Measurements from ENCODE around the gene SAMD7. TPM values are rescaled to one million over a fixed set of nuclear protein-coding genes. Genes with fewer than 3 reads are reported as not detected.

SAMD7 gene
- polyA plus RNA-seq, 12 donors, result not detected

DNA sequence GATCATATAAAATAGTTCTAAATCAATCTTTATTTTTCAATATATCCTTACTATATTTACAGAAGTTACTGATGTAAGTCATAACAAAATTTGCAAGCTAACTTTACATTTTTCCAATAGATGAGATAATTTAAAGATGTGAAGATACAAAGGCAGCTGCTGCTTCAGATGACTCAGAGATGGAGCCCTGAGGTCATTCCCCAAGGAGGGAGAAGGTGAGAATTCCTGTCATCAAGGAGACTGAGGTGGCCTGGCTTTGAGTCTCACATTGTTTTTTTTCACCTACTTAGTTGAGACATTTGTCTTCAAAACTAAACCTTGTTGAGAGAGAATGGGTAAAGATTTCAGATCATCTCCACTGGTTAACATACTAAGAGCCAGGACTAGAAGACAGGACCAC lies 3.9 kb upstream of the SAMD7 start:
- DNase-seq, result no peak

DNA sequence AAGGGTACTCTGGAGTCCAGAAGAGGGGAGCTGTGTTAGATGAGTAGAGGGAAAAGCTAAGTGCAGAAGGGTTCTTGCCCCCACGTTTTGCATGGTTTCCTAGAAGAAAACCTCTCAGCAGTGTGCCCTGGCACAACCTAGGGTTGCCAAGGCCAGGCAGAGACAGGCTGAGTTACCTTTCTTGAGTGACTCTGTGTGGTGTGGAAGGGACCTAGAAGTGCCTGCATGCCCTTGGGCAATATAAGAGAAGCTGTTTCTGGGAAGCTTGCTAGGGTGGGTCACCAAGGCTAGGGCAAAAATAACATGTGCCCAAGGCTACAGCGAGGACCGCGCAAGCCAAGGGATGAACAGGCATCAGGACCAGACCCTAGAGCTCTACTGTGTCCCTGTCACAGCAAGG lies 3.4 kb upstream of the SAMD7 start:
- DNase-seq, result no peak

DNA sequence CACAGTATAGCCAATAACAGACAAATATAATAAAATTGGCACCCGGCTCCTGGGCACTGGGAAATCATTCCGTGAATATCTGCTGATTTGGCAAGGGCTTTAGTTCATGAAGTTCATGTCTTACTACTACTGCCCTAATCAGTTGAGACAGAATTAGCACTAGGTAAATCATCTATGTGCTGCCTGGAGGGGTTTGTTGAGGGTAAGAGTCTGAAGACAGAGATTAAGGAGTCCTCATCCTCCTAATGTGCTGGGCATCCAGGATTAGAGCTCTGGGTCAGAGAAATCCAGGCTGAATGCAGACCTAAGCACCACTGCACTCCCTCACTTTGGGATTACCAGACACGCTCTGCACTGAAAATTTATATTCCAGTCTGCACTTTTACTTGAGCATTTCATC lies 2.0 kb downstream of the SAMD7 start:
- DNase-seq, result no peak

DNA sequence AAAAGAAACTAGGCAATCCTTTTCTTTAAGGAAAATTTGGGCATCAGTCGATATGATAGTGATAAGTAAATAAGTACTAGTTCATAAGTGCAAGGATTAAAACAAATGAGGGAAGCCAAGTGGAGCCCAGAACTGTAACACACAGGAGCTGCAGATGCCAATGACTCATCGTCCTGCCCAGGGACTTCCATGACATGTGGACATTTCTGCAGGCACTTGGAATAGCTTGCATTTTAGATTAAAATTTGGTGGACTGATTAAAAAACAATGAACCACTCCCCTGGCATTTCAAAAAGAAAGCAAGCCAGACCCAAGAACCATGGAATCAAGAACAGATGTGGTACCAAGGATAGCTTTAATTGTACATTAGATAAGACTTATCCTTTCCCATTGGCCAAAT lies 2.9 kb downstream of the SAMD7 start:
- no peak for DNase-seq

DNA sequence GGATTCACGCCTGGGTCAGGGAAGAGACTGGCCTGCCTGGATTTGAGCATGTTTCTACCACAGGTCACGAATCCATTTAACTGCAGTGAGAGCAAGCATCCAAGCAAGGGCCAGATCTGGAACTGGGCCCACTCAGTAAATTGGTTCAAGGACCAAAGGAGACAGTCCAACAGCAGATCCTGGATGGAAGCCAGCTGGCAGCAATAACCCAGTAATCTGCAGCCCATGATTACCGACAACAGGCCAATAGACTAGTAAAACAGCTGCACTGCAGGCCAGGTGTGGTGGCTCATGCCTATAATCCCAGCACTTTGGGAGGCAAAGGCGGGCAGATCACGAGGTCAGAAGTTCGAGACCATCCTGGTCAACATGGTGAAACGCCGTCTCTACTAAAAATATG lies 11.8 kb downstream of the SAMD7 start:
- DNase-seq, result peak; percentile 24

DNA sequence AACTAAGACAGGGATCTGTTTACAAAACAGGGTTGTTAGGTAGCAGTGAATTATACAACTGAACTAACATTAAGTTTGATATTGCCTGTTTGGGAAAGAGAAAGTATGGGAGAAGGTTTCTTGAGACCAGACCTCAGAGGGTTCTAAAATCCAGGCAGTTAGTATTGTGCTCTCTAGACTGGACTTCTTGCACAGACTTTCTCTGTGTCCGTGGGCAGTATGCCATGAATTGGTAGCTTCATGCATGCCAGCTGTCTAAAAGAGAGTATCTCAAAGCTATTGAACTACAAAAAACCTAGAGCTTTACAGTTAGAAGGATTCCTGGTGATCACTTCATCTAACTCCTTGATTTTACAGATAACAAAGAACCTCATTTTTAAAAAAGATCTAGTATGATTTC lies 12.5 kb downstream of the SAMD7 start:
- DNase-seq, result no peak

DNA sequence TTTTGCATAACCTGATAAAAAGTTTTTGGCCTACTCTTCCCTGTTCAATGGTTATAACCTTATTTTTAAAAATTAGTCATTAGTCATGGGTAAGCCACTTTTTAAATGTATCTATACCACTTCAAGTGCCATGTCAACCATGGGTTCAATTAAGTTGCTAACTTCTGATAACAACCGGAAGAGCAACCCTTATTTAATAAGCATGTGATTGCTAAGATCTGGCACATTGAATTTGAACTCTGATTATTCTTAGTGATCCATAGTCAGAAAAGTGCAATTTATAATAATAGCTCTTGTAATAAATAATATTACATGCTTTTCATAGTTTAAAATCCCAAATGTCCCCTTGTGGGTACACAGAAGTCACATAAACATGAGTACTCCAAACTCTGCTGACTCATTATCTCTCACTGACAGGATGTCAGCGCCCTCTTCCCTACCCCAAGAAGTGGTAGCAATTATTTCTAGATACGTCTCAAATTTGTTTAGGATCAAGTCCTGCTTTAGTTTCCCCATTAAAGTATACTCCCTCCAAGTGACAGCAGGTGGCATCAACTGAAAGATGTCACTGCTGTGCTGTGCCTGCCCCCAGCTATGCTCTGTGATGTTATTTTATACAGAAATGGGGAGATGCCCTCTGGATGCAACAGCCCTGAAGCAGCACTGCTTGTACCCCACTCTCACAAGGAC lies 18.6 kb downstream of the SAMD7 start:
- DNase-seq, result no peak

DNA sequence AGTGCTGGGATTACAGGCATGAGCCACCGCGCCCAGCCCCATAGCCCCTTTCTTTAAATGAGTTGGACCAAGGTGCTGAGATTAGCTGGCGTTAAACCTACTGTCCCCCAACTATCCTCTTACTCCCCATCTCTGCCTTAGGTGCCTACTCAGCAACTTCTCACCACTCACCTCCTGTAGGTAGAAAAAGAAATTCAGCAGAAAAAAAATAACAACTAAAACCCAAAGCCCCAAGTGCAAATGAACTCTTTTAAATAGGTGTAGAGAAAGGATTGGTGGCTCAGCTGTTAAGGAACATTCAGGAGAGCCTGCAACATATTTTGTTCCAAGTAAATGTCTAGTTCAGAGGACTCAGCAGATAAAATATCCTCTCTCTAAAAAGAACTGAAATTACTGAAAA lies 19.5 kb downstream of the SAMD7 start:
- DNase-seq, result no peak

DNA sequence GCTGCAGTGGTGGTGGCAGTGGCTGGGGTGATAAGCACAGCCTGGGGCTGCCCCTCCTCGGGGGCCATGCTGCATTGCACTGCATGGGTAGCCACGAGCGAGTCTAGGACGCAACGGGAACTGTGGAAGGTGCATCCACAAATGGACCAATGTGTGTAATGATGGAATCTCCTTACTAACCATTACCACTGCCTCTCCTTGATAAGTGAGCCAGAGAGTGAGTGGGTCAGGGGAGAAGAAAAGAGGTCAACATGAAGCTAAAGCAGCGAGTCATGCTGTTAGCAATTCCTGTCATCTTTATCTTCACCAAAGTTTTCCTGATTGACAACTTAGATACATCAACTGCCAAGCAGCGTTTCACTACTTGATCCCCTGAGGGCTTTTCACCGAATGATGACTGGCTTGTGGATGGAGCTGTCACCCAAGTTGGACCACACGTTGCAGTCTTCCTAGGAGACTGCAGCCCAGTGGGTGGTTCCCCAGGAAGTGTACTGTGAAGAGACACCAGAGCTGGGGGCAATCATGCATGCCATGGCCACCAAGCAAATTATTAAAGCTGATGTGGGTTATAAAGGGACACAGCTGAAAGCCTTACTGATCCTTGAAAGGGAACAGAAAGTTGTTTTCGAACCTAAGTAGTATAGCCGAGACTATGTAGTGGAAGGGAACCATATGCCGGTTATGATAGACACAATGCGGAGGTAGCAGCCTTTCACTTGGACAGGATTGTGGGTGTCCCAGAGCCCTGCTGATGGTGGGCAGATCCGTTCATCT lies 20.6 kb downstream of the SAMD7 start:
- DNase-seq, result no peak

DNA sequence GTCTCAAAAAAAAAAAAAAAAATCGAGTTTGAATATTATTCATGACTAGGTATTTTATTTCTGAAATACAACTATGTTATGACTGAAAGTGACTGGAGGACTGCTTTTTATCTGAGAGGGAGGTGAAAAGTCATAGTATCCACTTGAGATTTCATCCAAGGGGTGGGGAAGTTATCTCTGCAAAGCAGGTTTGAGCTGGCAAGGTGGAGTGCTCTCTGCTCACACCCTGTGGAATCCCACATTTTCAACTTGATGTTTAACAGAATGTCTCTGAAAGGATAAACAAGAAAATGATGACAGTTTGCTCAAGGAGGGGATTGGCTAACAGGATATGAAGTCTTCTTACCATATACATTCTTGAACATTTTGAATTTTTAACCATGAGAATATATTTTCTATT lies 27.9 kb downstream of the SAMD7 start:
- no peak for DNase-seq

DNA sequence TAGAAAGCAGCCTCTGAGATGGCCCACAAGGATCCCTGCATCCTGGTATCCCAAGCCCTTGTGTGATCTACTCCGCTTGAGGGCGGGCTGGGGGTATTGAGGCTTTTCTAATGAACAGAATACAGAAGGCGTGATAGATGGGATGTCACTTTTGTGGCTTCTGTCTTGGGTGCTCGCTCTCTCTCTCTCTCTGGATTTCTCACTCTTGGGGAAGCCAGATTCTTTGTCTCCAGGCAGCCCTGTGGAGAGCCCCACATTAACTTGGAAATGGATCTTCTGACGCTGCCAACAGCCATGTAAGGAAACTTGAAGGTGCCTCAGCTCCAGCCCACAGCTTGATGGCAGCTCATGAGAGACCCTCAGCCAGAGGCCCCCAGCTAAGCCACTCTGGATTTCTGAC lies 28.4 kb downstream of the SAMD7 start:
- no peak for DNase-seq

DNA sequence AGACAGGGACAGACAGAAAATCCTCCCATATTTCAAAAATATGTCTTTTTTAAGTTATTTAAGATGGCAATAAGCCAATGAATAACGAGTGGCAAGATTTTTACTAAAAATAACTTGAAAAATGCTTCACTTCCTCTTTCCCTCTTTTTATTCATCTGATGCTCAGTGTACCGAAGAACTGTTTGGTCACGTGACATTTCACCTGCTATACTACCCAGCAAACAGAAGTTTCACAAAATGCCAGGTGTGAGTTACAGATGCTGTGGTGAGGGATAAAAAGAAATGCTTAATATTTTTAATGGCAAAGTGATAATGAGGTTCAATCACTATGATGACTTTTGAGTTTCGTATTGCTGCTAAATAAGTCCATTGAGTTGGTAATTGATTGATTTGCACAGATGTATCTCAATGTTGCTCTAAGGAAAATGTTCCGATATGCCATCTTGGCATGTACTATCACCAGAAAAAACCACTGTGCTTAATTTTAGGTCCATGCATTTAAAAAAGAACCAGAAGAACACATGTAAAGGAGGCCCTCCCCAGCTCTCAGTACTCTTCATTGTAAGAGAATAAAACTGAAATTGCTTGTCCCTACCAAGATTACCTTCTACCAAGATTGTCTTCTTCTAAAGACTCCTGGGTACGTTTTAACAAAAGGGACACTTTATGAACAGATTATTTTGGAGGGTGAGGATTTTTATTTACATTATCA lies 29.3 kb downstream of the SAMD7 start:
- no peak for DNase-seq

DNA sequence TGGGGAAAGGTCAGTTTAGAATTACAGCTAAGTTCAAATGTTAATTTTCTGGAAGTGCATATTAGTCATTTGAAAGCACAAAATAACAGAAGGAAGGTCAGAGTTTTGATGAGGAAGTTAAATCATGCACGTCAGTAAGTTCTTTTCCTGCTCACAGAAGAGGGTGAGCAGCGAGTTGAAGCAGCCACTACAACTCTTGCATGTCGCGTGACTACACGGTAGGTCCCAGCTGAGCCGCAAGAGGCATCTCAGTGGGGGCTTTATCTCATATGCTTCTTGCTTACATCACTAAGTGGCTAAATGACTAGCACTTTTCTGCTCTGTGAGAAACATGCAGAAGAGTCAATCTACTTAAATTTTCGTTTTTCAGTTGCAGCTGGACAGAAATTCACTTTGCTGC lies 33.9 kb downstream of the SAMD7 start:
- peak; percentile 16 for DNase-seq

DNA sequence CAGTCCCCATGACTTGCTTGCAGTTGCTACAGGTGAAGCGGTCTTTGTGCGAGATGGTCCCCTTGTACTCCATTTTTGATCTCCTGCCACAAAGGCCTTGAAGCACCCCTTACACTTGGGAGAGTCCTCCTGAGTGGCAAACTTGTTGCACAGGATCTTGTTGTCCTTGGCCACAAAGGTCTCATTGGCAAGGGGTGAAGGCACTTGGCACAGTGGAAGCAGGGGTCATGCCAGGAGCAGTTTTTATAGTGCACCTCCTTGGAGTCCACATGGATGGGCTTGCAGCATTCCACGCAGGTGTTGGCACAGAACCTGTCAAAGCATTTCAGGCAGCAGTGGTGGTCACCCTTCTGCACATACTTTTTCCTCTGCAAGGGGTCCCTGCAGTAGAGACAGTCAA lies 35.0 kb downstream of the SAMD7 start:
- DNase-seq, result no peak

DNA sequence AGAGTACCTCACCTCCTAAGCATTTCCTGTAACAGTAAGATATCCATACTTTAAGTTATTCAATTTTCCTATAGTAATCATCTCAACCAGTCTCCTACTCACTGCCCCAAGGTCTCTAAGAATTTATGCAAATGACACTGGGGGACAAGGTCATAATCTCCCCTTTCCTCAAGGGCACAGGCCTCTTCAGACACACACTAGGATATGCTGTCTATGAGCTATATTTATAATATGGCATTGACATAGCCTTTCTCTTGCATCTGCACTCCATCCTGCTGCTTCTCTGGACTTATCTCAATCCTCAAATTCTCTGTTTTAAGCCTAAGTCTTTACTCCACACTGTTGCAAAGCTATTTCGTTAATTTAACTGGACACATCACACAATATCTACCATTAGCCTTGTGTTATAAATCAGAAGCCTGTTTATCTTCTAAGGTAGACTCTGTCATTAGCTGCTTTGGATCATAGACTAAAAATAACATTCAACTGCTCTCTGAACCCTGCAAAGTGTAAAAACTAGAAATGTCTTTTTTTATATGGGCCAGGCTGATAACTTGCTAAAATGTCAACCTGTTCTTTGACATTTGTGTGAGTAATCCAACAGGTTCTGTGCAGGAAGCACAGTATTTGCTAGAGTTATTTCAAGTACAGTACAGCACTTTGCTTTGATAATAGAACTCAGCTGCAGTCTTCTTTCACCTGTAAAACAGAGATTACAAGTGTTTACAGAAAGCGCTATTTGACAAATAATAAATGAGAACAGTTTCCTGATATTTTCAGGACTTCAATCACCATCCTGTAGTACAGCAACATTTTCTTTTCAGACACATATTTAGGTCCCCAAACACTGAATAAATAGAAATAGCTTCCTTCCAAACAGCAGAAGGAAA lies 37.4 kb downstream of the SAMD7 start:
- DNase-seq, result no peak

DNA sequence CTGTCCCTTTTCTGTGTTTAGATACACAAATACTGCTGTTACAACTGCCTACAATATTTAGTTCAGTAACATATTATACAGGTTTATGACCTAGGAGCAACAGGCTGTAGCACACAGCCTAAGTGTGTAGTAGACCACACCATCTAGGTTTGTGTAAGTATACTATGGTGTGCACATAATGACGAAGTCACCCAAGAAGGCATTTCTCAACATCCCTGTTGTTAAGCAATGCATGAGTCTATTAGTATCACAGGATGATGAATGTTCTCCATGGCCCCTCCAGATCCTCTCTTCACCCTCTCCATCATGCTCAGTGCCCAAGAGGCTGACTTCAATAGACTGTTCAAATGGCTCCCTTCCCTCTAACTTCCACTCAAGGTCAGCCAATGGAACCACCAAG lies 40.7 kb downstream of the SAMD7 start:
- DNase-seq, result no peak

DNA sequence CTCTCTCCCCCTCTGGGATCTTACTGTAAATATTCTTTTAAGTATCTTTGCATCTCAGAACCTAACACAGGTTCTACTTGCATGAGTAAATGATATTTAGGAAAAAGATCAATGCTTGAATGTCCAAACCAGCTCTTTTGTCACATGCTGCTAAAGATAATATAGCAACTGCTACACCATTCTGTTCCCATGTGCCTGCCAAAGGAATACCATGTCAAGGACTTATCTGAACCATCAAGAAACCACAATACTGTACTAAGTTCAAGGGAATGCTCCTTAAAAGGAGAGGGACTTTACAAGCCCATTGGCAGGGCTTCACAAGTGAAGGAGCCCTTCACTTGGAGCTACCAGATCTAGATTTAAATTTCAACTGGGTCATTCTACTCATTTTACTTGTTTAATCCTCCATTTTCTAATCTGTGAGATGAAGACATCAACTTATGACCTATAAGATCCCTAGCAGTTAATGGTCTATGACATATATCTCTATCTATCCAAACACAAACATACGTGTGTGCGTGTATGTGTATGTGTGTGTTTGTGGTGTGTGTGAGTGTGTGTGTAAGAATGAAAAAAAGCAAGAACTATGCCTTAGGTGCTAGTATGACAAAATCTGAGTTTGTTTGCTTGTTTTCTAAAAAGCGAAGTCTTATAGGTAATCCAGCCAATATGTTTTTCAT lies 42.2 kb downstream of the SAMD7 start:
- no peak for DNase-seq

DNA sequence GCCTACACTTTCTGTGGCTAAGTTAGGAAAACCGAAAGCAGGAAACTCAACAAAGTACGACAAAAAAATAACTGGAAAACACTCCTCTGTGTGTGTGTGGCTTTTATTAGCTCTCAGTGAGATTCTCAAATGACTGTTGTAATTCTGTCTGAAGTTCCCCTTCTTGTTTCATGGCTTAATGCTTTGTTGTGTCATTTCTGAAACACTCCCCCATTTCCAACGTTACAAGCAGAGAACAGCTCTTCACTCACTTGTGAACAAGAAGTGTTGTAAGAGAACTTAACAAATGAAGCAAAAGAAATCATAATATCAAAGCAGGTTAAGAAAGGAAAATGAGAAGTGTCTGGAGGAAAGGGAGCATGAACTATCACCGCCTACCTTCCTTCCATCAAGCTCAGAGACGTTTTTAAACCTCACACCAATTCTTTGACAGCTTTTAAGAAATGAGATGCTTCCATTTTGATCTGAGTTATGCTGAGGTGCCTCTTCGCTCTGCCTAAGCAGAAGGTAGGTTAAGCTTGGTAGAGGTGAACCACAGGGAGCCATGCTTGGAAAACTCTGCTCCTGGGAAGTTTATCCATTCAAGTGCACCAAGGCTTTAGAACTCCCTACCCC lies 42.9 kb downstream of the SAMD7 start:
- DNase-seq, result no peak

DNA sequence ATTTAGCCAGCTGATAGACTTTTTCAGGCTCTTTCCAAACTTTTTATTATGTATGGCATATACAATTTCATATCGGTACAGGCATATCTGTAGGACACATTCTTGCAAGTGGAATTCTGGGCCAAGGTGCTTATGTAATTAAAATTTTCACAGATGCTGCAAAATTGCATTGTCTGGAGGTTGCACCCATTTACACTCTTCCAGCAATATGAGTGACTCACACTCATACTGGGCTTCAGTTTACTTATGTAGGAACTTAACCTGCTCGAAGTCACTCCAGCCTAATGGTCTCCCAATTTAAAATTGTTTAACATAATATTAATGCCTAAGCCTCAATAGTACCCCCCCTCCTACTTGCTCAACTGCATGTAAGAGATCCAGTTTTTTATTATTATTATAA lies 44.0 kb downstream of the SAMD7 start:
- no peak for DNase-seq

DNA sequence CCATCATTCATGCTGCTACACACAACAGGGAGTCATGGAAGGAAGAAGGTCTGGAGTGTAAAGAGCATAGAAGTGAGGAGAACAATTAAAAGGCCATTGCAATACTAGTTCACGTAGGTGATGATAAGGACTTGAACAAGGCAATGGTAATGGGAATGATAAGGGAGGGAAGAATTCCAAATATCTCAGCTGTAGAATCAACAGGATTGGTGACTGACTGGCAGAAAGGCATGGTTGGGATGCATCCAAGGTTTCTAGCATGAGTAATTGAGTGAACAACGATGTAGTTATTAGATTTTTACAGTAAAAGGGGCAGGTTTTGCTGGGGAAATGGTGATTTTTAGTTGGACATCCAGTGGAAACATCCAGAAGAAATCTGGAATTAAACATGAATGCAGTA lies 52.8 kb downstream of the SAMD7 start:
- no peak for DNase-seq
